Activated CD4-positive, alpha-beta T cell treated with anti-CD3 and anti-CD28 coated beads for 48 hours (primary cell): ENCODE measurements around the gene RARB.

Experiments
- DNase-seq: peaks from one replicate; pipeline ENCODE4 v3.0.0-alpha.2; 2020

RARB gene

DNA sequence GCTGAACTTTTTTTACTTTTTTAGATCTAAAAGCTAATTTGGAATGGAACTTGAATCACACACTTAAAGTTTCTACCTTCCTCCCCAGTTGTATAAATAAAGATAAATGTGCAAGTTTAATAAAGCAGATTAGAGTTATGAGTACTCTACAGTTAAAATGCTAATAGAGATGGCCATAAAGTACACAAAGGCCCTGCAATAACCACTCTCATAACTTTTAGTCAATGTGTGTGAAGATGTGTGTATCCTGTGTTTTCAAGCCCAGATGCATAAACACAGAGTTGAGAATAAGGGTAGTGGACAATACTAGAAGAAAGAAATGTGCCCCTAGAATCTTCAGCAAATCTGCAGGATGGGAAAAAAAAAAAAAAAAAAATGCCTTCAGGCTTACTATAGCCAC lies 191.3 kb downstream of the RARB start:
- DNase-seq = no peak

DNA sequence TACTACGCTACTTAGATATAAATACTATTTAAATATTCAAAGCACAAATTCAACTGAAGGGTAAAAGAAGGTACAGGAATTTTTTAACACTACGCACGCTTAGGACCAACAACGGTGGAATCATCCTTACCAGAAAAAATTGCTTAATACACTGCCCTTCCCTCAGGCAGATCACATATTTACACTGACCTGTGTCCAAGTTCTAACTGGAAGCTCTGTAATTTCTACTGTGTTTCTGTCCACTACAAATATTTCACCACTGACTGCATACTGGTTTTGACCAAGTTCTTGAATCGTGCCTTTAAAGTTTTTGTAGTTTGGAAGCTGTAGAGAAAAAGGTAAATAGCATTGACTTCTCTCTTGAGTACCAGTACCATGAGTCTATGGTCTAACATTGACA lies 192.4 kb downstream of the RARB start:
- no peak for DNase-seq

DNA sequence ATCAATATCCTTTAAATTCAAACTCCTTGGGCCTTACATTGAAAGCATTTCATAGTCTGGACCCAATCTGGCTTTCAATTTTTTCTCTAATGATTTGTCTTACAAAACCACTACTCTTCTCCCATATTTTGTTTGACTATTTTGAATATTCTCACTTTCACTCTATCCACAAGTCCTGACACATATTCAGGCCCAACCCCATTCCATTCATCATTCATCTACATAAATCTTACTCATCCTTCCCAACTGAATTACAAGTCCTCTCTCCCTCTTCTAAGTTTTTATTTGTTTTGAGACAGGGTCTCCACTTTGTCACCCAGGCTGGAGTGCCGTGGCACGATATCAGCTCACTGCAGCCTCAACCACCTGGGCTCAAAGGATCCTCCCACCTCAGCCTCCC lies 193.0 kb downstream of the RARB start:
- no peak for DNase-seq

DNA sequence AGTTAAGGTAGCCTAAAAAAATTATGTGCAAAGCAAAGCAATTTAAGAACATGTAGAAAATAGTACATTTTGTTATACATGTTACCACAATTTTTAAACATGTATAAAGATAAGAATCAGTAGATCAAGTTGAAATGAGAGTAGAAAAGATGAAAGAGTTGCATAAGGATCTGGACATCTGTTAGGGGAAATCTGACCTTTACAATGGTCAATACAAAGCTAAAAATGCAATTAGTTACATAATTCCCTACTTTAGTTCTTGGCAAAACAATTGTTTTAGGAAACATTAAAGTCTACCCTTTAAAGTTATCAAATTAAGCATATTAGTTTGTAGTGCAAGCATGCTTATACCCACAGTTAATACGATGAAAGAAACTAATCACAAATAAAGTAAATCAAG lies 203.9 kb downstream of the RARB start:
- no peak for DNase-seq

DNA sequence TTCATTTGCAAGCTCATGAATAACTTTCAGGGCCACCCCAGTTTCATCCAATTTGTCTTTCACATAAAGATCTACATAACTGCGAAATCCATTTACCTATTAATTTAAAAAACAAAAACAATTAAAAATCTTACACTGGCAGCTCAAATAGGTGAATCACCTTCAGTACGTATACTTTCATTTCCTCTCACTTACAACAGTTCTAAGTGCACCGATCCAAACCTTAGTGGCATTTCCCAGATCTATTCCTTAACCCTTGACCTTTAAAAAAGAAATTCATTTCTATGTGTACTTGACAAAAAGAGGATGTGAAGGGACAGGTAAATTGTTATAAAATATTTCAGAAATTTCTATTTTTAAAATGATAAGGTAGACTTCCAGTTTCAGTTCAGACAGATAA lies 205.9 kb downstream of the RARB start:
- no peak for DNase-seq

DNA sequence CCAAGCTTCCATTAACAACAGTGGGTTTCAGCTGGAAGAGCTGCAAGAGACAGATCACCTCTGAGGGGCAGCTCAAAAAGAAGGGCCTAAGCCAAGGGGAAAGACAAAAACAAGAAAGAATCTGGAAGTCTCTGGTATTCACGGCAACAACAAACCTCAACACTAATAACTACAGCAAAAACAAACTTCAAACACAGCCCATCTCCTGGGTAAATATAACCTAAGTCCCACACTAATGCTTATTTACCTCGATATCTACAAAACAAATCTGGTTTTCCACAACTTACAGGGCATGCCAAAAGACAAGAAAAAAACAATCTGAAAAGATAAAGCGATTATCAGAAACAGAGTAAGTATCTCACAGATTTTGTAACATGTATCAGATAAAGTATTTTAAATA lies 207.0 kb downstream of the RARB start:
- DNase-seq = no peak
